Measurements from ENCODE around the gene COX5B.

Gene COX5B

GRCh38 chr2:97691166-97691565 is 45.3 kb downstream of the COX5B start:
- DNase-seq (ENCODE audit: insufficient read length) = no peak
- no peak for FAIRE-seq
- TF ChIP-seq TAF1 (IDR thresholded peaks at IDR 0.05; ENCODE audit: borderline replicate concordance, low read depth, low read length) = no peak
- no peak for TF ChIP-seq POLR2AphosphoS5 (IDR thresholded peaks at IDR 0.05; ENCODE audit: low read depth, low read length)
- TF ChIP-seq POLR2A (IDR thresholded peaks at IDR 0.05; ENCODE audit: low read depth, low read length) = no peak

GRCh38 chr2:97693476-97693875 is 47.6 kb downstream of the COX5B start:
- FAIRE-seq (no peak), DNase-seq (ENCODE audit: insufficient read length) (no peak)
- TF ChIP-seq POLR2A (IDR thresholded peaks at IDR 0.05; ENCODE audit: low read depth, low read length) (no peak), TAF1 (IDR thresholded peaks at IDR 0.05; ENCODE audit: borderline replicate concordance, low read depth, low read length) (no peak)

DNA sequence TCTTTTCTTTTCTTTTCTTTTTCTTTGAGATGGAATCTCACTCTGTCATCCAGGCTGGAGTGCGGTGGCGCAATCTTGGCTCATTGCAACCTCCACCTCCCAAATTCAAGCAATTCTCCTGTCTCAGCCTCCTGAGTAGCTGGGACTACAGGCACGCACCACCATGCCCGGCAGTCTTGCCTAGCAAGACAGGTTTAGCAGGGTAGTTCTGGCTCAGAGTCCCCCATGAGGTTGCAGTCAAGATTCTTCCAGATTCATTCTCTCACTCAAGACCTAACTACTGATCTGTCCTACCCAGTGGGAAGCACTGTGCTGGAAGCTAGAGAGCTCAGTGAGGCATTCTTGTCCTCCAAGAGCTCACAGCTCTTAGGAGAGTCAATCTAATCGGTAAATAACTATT is 49.9 kb downstream of the COX5B start:
- FAIRE-seq = no peak
- TF ChIP-seq POLR2A (IDR thresholded peaks at IDR 0.05; ENCODE audit: low read depth, low read length) (no peak), POLR2AphosphoS5 (IDR thresholded peaks at IDR 0.05; ENCODE audit: low read depth, low read length) (no peak), TAF1 (IDR thresholded peaks at IDR 0.05; ENCODE audit: borderline replicate concordance, low read depth, low read length) (no peak)
- no peak for DNase-seq (ENCODE audit: insufficient read length)

GRCh38 chr2:97697252-97698235 is 51.7 kb downstream of the COX5B start:
- FAIRE-seq = peak; percentile 90
- DNase-seq (ENCODE audit: insufficient read length) = no peak
- TF ChIP-seq POLR2AphosphoS5 (IDR thresholded peaks at IDR 0.05; ENCODE audit: low read depth, low read length) (no peak), TAF1 (IDR thresholded peaks at IDR 0.05; ENCODE audit: borderline replicate concordance, low read depth, low read length) (no peak), POLR2A (IDR thresholded peaks at IDR 0.05; ENCODE audit: low read depth, low read length) (no peak)

All from GM12892 (cell line).